Type B pancreatic cell (in vitro differentiated cells): ENCODE measurements around the gene AIRE. TPM values are rescaled to one million over a fixed set of nuclear protein-coding genes. Genes with fewer than 3 reads are reported as not detected.

Source experiments
- DNase-seq: peaks from one replicate; pipeline ENCODE4 v3.0.0; 2021; ENCODE audit warnings: mixed read lengths; ENCODE audit not compliant: unreplicated experiment; ENCODE audit errors: extremely low spot score
- H3K27ac Mint-ChIP-seq: 2 replicates; pipeline ENCODE4 v1.8.0; 2021; ENCODE audit warnings: mild to moderate bottlenecking, mixed read lengths
- H3K27me3 Mint-ChIP-seq: 2 replicates; pipeline ENCODE4 v1.8.0; 2021; ENCODE audit warnings: mixed read lengths
- H3K36me3 Mint-ChIP-seq: 2 replicates; pipeline ENCODE4 v1.8.0; 2021; ENCODE audit warnings: mixed read lengths
- H3K4me1 Mint-ChIP-seq: one replicate; pipeline ENCODE4 v1.8.0; 2021; ENCODE audit warnings: mixed read lengths; ENCODE audit not compliant: unreplicated experiment
- H3K4me3 Mint-ChIP-seq: 2 replicates; pipeline ENCODE4 v1.8.0; 2021; ENCODE audit warnings: mild to moderate bottlenecking, mixed read lengths
- H3K9me3 Mint-ChIP-seq: 2 replicates; pipeline ENCODE4 v1.8.0; 2021; ENCODE audit warnings: mixed read lengths
- CTCF ChIP-seq: fragments of 200-600 bp; sonication (generic); conservative IDR thresholded peaks from 2 replicates; pipeline ENCODE4 v1.5.0; 2021; ENCODE audit warnings: antibody characterized with exemption, mild to moderate bottlenecking
- total RNA-seq: library from RNA; stranded (reverse); gene quantifications from 2 replicates; pipeline ENCODE4 v1.2.1, GENCODE V29; 2021; ENCODE audit warnings: low replicate concordance

AIRE gene
- total RNA-seq, 1 donor from 2014 or later = not detected

- DNase-seq = no peak
- no peaks in the 10 kb centered on the region for H3K36me3 Mint-ChIP-seq
- H3K4me3 Mint-ChIP-seq = no peak overlapping the region
- TF ChIP-seq CTCF = no peak
- peaks cover 9% of the 10 kb centered on the region for H3K27me3 Mint-ChIP-seq
- no peak overlapping the region for H3K27ac Mint-ChIP-seq
- H3K9me3 Mint-ChIP-seq = no peaks in the 10 kb centered on the region
- peaks cover 14% of the 10 kb centered on the region for H3K4me1 Mint-ChIP-seq
These were observed 525 bp downstream of the AIRE start for GRCh38 chr21:44286086-44286715.

GRCh38 chr21:44286716-44287632, 1.3 kb downstream of the AIRE start:
- DNase-seq = no peak
- Mint-ChIP-seq H3K27me3 (peaks cover 9% of the 10 kb centered on the region), H3K4me1 (peaks cover 14% of the 10 kb centered on the region), H3K9me3 (no peaks in the 10 kb centered on the region), H3K4me3 (no peak overlapping the region), H3K27ac (no peak overlapping the region), H3K36me3 (no peaks in the 10 kb centered on the region)
- TF ChIP-seq CTCF = no peak

- Mint-ChIP-seq H3K27ac (no peak overlapping the region), H3K27me3 (no peaks in the 10 kb centered on the region), H3K36me3 (no peaks in the 10 kb centered on the region)
These were observed 2.8 kb downstream of the AIRE start for GRCh38 chr21:44288251-44289110.

GRCh38 chr21:44289381-44290010, 3.8 kb downstream of the AIRE start:
- Mint-ChIP-seq H3K27me3 (no peaks in the 10 kb centered on the region), H3K36me3 (no peaks in the 10 kb centered on the region), H3K27ac (no peak overlapping the region), H3K9me3 (no peaks in the 10 kb centered on the region), H3K4me3 (no peak overlapping the region), H3K4me1 (no peaks in the 10 kb centered on the region)
- DNase-seq = no peak
- no peak for TF ChIP-seq CTCF

More at GRCh38 chr21:44288251-44289110, 2.8 kb downstream of the AIRE start:
- no peak for TF ChIP-seq CTCF
- Mint-ChIP-seq H3K9me3 (no peaks in the 10 kb centered on the region), H3K4me1 (peaks cover 5% of the 10 kb centered on the region), H3K4me3 (no peak overlapping the region)
- no peak for DNase-seq
